Brain microvascular endothelial cell (primary cell): ENCODE data around the gene HBD.

Experiments used
- DNase-seq: peaks from one replicate; pipeline ENCODE4 v3.0.0-alpha.2; 2020
- H3K27ac ChIP-seq: fragments of 250-450 bp; sonication (Bioruptor Pico); 2 replicates; pipeline ENCODE4 v1.5.1; 2020; ENCODE audit warnings: mild to moderate bottlenecking, moderate library complexity
- H3K27me3 ChIP-seq: fragments of 250-450 bp; sonication (Bioruptor Pico); replicated peaks from 2 replicates; pipeline ENCODE4 v1.5.1; 2020; ENCODE audit warnings: mild to moderate bottlenecking
- H3K36me3 ChIP-seq: fragments of 250-450 bp; sonication (Bioruptor Pico); replicated peaks from 2 replicates; pipeline ENCODE4 v1.5.1; 2020; ENCODE audit warnings: mild to moderate bottlenecking
- H3K4me3 ChIP-seq: 2 replicates; pipeline ENCODE4 v1.5.1; 2011; ENCODE audit warnings: low read depth, mild to moderate bottlenecking, control low read depth, low read length, moderate library complexity
- CTCF ChIP-seq: IDR thresholded peaks from 2 replicates; pipeline ENCODE4 v1.5.1; 2011; ENCODE audit warnings: low read depth, mild to moderate bottlenecking, moderate library complexity, low read length, control low read depth, inconsistent platforms; ENCODE audit errors: missing control alignments
- in situ Hi-C: cut with HindIII; loops from 2 replicates; pipeline ENCODE4 v1.10.0; 2017; ENCODE audit warnings: low sequenced_read_pairs, low pct_ligation_motif_present

The HBD gene

GRCh38 chr11:5234381-5234834 lies at the start of gene HBD:
Gene HBD, minus strand, starts transcription at chr11:5234483. Its CDS starts 50 bp downstream, at chr11:5234433.
- peak; percentile 55 for DNase-seq
- H3K36me3 ChIP-seq, result no peaks in the 10 kb centered on the region
- no peaks in the 10 kb centered on the region for H3K27me3 ChIP-seq
- no peak for TF ChIP-seq CTCF
- H3K27ac ChIP-seq, result no peak within 1 kb of the TSS
- in situ Hi-C loops, result no loop called here
- no peak within 1 kb of the TSS for H3K4me3 ChIP-seq

- Histone ChIP-seq H3K4me3 (no peak overlapping the region), H3K27me3 (no peaks in the 10 kb centered on the region), H3K27ac (no peak overlapping the region), H3K36me3 (no peaks in the 10 kb centered on the region)
- no peak for TF ChIP-seq CTCF
- no peak for DNase-seq
- in situ Hi-C loops, result no loop called here
Observed at GRCh38 chr11:5283882-5284281, 49.6 kb upstream of the HBD start.

- Histone ChIP-seq H3K36me3 (no peaks in the 10 kb centered on the region), H3K27ac (no peak overlapping the region), H3K4me3 (no peak overlapping the region), H3K27me3 (no peaks in the 10 kb centered on the region)
- no peak for TF ChIP-seq CTCF
- no peak for DNase-seq
- in situ Hi-C loops, result no loop called here
Observed at GRCh38 chr11:5283086-5283485, 48.8 kb upstream of the HBD start.

GRCh38 chr11:5282628-5283027 lies 48.3 kb upstream of the HBD start:
- no peak for TF ChIP-seq CTCF
- no peak overlapping the region for H3K27ac ChIP-seq
- H3K36me3 ChIP-seq, result no peaks in the 10 kb centered on the region
- DNase-seq, result no peak
- in situ Hi-C loops, result no loop called here
- H3K4me3 ChIP-seq, result no peak overlapping the region
- no peaks in the 10 kb centered on the region for H3K27me3 ChIP-seq

- H3K4me3 ChIP-seq, result no peak overlapping the region
- no peak for DNase-seq
- H3K27ac ChIP-seq, result no peak overlapping the region
- H3K36me3 ChIP-seq, result no peaks in the 10 kb centered on the region
- no peak for TF ChIP-seq CTCF
- in situ Hi-C loops, result no loop called here
- no peaks in the 10 kb centered on the region for H3K27me3 ChIP-seq
Observed at GRCh38 chr11:5281596-5281995, 47.3 kb upstream of the HBD start.

- peak; percentile 100 for DNase-seq
- Histone ChIP-seq H3K27ac (peak overlapping the region; percentile 27), H3K4me3 (no peak overlapping the region), H3K27me3 (no peaks in the 10 kb centered on the region), H3K36me3 (no peaks in the 10 kb centered on the region)
- in situ Hi-C loops, result no loop called here
- no peak for TF ChIP-seq CTCF
Observed at GRCh38 chr11:5280582-5281102, 46.4 kb upstream of the HBD start.
